Body of pancreas (tissue), 4 donors: ENCODE data around the gene AMACR. TPM values are rescaled to one million over a fixed set of nuclear protein-coding genes. Genes with fewer than 3 reads are reported as not detected.

Source experiments
- ATAC-seq: fragments of 150-250 bp; one replicate; pipeline ENCODE4 v1.9.1; 2016
- DNase-seq, 4 donors: peaks; one replicate each; pipeline ENCODE4 v3.0.0-alpha.2; 2019
- H3K27ac ChIP-seq, 4 donors: fragments of 200-600 bp; sonication (generic); 1 replicate in 3 of 4; 2 replicates in 1 of 4; pipeline versions ENCODE4 v1.5.1 to v1.6.1; 2016 to 2019; ENCODE audit warnings: mild to moderate bottlenecking in 1 of 4, mixed read lengths in 1 of 4, moderate library complexity in 1 of 4
- H3K27me3 ChIP-seq, 2 donors: fragments of 200-600 bp; sonication (generic); one replicate each; pipeline ENCODE4 v1.6.0; 2016; ENCODE audit warnings: mild to moderate bottlenecking in 1 of 2
- H3K36me3 ChIP-seq, 2 donors: fragments of 200-600 bp; sonication (generic); replicated peaks in 1 of 2; 2 replicates each; pipeline ENCODE4 v1.5.1; 2016; ENCODE audit warnings: low read depth in 2 of 2; ENCODE audit not compliant: insufficient read depth in 1 of 2
- H3K4me1 ChIP-seq: fragments of 200-600 bp; sonication (generic); one replicate; pipeline ENCODE4 v1.6.0; 2016
- H3K4me3 ChIP-seq, 2 donors: fragments of 200-600 bp; sonication (generic); 1 replicate in 1 of 2; 2 replicates in 1 of 2; pipeline ENCODE4 v1.5.1; 2016 to 2019
- H3K9me3 ChIP-seq, 3 donors: fragments of 200-600 bp; sonication (generic); 1 replicate in 2 of 3; 2 replicates in 1 of 3; pipeline ENCODE4 v1.5.1; 2016
- CTCF ChIP-seq, 7 experiments: fragments of 450-650 bp in 4 of 7; fragments of 200-600 bp in 3 of 7; sonication (generic) in 3 of 7; IDR thresholded peaks; one replicate each; pipeline ENCODE4 v1.5.1; 2016 to 2019; ENCODE audit warnings: antibody characterized with exemption in 7 of 7
- POLR2A ChIP-seq, 3 donors: fragments of 450-650 bp; IDR thresholded peaks; one replicate each; pipeline ENCODE4 v1.6.1; 2016; ENCODE audit warnings: antibody characterized with exemption in 3 of 3, mild to moderate bottlenecking in 2 of 3
- WGBS, 2 donors: methylation state at CpG; one replicate each; pipeline ENCODE4 v1.1.5; 2017; 5-methylcytosine and 5-hydroxymethylcytosine counted together
- intact Hi-C: fragments of 100-400 bp; cut with DNase I; formaldehyde crosslinking; loops from one replicate; pipeline ENCODE4 v1.15.1; 2023
- total RNA-seq, 2 donors: library from RNA; depleted of rRNA; stranded (reverse); fragments of >200 nt; gene quantifications; one replicate each; pipeline ENCODE4 v1.1.0, GENCODE V29; 2016

AMACR gene
- 1 to 10 TPM; 5.4 to 7.3 TPM for total RNA-seq

GRCh38 chr5:34007621-34008600 lies at the start of gene AMACR:
TSS of gene AMACR (minus strand) at chr5:34008050. CDS start at chr5:34008019, 31 bp downstream.
- DNase-seq: peak; percentile 94 to 95 (median 94)
- peak within 1 kb of the TSS; percentile 48 to 60 for H3K4me3 ChIP-seq
- H3K27me3 ChIP-seq: no peaks in the 10 kb centered on the region
- H3K4me1 ChIP-seq: peaks cover 27% of the 10 kb centered on the region
- peak within 1 kb of the TSS; percentile 83 to 95 (median 88) for H3K27ac ChIP-seq
- WGBS, 2 donors: 0% methylated on average over 32 to 73 of the region's 76 CpGs
- peak; percentile 95 for ATAC-seq
- intact Hi-C loops: no loop called here
- no peaks in the 10 kb centered on the region for H3K9me3 ChIP-seq
- H3K36me3 ChIP-seq: no peaks in the 10 kb centered on the region
- TF ChIP-seq POLR2A (IDR thresholded peaks at IDR 0.05) (peak; percentile 95 to 97 (median 96)), CTCF (IDR thresholded peaks at IDR 0.05) (peak in 2 of 7 experiments; percentile 6 to 12)

GRCh38 chr5:34057569-34057968 lies 49.7 kb upstream of the AMACR start:
- Histone ChIP-seq H3K27ac (no peak overlapping the region), H3K9me3 (no peaks in the 10 kb centered on the region), H3K27me3 (no peaks in the 10 kb centered on the region), H3K4me1 (no peaks in the 10 kb centered on the region), H3K4me3 (no peak overlapping the region), H3K36me3 (no peaks in the 10 kb centered on the region)
- WGBS, 2 donors: 91 to 97% methylated on average over 5 of the region's 5 CpGs
- intact Hi-C loops: no loop called here
- DNase-seq (no peak), ATAC-seq (no peak)
- TF ChIP-seq POLR2A (IDR thresholded peaks at IDR 0.05): no peak
- no peak for TF ChIP-seq CTCF (IDR thresholded peaks at IDR 0.05)

- Histone ChIP-seq H3K9me3 (no peaks in the 10 kb centered on the region), H3K36me3 (no peaks in the 10 kb centered on the region), H3K4me3 (no peak overlapping the region), H3K27me3 (no peaks in the 10 kb centered on the region), H3K27ac (no peak overlapping the region), H3K4me1 (no peaks in the 10 kb centered on the region)
- intact Hi-C loops: no loop called here
- WGBS, 2 donors: 83 to 86% methylated on average over 3 of the region's 3 CpGs
- TF ChIP-seq POLR2A (IDR thresholded peaks at IDR 0.05) (no peak), CTCF (IDR thresholded peaks at IDR 0.05) (no peak)
- ATAC-seq (no peak), DNase-seq (no peak)
Measured at GRCh38 chr5:34057118-34057517, 49.3 kb upstream of the AMACR start.

- DNase-seq (no peak), ATAC-seq (no peak)
- Histone ChIP-seq H3K4me3 (no peak overlapping the region), H3K27ac (no peak overlapping the region), H3K4me1 (no peaks in the 10 kb centered on the region), H3K36me3 (no peaks in the 10 kb centered on the region), H3K9me3 (no peaks in the 10 kb centered on the region), H3K27me3 (no peaks in the 10 kb centered on the region)
- intact Hi-C loops: no loop called here
- TF ChIP-seq POLR2A (IDR thresholded peaks at IDR 0.05): no peak
- TF ChIP-seq CTCF (IDR thresholded peaks at IDR 0.05): no peak
- whole genome bisulfite sequencing, 2 donors: 91 to 95% methylated on average over 3 of the region's 3 CpGs
Measured at GRCh38 chr5:34055667-34056066, 47.8 kb upstream of the AMACR start.
